ENCODE measurements around the gene PRMT2.
"Not testable (repeated sequence)": the region's sequence is repeated elsewhere in the genome, so short reads cannot be mapped to it uniquely, and the experiment has no call there.

The PRMT2 gene

DNA sequence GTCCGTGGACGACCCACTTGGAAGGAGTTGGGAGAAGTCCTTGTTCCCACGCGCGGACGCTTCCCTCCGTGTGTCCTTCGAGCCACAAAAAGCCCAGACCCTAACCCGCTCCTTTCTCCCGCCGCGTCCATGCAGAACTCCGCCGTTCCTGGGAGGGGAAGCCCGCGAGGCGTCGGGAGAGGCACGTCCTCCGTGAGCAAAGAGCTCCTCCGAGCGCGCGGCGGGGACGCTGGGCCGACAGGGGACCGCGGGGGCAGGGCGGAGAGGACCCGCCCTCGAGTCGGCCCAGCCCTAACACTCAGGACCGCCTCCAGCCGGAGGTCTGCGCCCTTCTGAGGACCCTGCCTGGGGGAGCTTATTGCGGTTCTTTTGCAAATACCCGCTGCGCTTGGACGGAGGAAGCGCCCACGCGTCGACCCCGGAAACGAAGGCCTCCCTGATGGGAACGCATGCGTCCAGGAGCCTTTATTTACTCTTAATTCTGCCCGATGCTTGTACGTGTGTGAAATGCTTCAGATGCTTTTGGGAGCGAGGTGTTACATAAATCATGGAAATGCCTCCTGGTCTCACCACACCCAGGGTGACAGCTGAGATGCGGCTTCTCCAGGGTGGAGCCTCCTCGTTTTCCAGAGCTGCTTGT lies 32.4 kb downstream of the PRMT2 start:
- ATAC-seq (peak; percentile 53), DNase-seq (ENCODE audit: low spot score in 2 of 2) (no peak)
- Mint-ChIP-seq H3K27ac (no peak overlapping the region), H3K36me3 (peaks cover 9% of the 10 kb centered on the region), H3K9me3 (no peaks in the 10 kb centered on the region), H3K4me3 (peak overlapping the region; percentile 74), H3K4me1 (peaks cover 13% of the 10 kb centered on the region)

DNA sequence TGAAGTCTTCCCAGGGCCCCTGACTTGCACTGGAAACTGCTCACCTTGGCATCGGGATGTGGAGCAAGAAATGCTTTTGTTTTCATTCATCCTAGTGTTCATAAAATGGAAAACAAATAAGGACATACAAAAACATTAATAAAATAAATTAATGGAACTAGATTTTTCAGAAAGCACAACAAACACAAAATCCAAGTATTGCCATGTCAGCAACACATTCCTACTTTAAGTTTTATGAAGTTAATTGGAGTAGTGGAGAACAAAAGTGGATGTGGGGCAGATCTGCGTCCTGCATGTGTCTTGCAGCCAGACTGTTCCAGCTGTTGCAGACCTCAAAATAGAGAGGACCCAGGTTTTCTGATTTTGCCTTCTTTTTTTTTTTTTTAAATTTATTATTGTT lies 32.9 kb downstream of the PRMT2 start:
- Mint-ChIP-seq H3K27ac (no peak overlapping the region), H3K9me3 (no peaks in the 10 kb centered on the region), H3K4me3 (peak overlapping the region; percentile 74), H3K36me3 (peaks cover 9% of the 10 kb centered on the region), H3K4me1 (peaks cover 7% of the 10 kb centered on the region)
- ATAC-seq (no peak), DNase-seq (ENCODE audit: low spot score in 2 of 2) (no peak)

DNA sequence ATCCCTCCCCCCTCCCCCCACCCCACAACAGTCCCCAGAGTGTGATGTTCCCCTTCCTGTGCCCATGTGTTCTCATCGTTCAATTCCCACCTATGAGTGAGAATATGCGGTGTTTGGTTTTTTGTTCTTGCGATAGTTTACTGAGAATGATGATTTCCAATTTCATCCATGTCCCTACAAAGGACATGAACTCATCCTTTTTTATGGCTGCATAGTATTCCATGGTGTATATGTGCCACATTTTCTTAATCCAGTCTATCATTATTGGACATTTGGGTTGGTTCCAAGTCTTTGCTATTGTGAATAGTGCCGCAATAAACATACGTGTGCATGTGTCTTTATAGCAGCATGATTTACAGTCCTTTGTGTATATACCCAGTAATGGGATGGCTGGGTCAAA lies 33.4 kb downstream of the PRMT2 start:
- H3K4me3 Mint-ChIP-seq; H3K4me1 Mint-ChIP-seq; DNase-seq (ENCODE audit: low spot score in 2 of 2); H3K9me3 Mint-ChIP-seq; ATAC-seq; H3K27ac Mint-ChIP-seq; H3K36me3 Mint-ChIP-seq: not testable (repeated sequence)

DNA sequence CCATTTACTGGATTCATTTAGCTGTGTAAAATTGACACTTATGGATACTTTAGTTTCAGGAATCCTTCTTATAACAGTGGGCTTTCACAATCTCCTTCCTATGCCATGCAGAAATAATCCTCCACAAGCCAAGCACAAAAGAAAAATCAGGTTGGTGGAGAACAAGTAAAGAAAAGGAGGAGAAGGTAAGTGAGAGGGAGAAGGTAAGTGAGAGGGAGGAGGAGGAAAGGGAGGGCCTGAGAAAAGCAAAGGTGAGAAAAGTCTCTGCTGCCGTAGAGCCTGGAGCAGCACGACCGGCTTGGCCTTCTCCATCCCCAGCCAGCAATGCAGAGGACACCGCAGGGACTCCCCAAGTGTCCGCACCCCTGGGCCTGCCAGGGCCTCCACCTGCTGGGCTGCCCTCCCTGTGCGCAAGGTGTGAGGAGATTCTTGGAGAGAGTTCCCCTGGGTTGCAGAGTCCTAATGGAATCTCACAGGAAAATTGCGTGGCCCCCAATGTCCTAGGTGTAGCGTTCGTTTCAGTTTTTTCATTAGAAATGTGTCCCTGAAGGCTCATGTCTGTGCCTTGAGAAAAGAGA lies 39.0 kb downstream of the PRMT2 start:
- H3K4me3 Mint-ChIP-seq = no peak overlapping the region
- no peak overlapping the region for H3K27ac Mint-ChIP-seq
- no peak for ATAC-seq

DNA sequence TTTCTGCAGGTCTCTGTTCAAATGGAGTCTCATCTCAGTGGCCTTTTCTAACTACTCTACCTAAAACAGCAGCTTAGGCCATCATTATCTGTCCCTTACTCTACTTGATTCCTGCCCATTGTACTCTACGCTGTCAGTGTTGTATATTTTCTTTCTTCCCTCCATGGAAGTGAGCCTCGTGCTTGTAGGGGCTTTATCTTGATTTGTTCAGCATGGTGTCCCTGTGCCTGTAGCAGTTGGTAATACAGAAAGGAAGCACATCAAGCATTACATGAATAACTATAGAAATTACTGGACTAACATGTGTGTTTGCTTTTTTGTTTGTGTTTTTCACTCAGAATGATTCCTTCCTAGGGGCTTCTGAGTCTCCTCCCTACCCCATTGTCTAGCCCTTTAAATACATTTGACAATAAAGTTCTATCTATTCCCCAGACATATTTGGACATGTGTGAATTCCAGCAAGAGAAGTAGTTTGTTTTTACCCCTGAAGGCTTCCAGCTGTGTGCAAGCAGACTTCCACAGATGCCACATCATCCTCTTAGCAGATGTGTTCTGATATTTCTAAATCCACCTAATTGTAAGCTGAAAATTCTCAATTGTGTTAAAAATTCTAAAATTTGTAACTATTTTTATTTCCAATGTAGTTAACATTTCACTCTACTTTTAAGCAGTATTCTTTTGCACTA lies 40.3 kb downstream of the PRMT2 start:
- H3K27ac Mint-ChIP-seq = no peak overlapping the region
- H3K36me3 Mint-ChIP-seq = no peaks in the 10 kb centered on the region
- ATAC-seq (no peak), DNase-seq (ENCODE audit: low spot score in 2 of 2) (no peak)
- H3K4me3 Mint-ChIP-seq = no peak overlapping the region
- H3K4me1 Mint-ChIP-seq = no peaks in the 10 kb centered on the region
- H3K9me3 Mint-ChIP-seq = no peaks in the 10 kb centered on the region

More for the DNA sequence above, 39.0 kb downstream of the PRMT2 start:
- DNase-seq (ENCODE audit: low spot score in 2 of 2) = no peak
- no peaks in the 10 kb centered on the region for H3K9me3 Mint-ChIP-seq
- H3K36me3 Mint-ChIP-seq = no peaks in the 10 kb centered on the region
- H3K4me1 Mint-ChIP-seq = no peaks in the 10 kb centered on the region

DNA sequence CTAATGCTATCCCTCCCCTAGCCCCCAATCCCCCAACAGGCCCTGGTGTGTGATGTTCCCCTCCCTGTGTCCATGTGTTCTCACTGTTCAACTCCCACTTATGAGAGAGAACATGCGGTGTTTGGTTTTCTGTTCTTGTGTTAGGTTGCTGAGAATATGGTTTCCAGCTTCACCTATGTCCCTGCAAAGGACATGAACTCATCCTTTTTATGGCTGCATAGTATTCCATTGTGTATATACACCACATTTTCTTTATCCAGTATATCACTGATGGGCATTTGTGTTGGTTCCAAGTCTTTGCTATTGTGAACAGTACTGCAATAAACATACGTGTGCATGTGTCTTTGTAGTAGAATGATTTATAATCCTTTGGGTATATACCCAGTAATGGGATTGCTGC lies 41.1 kb downstream of the PRMT2 start:
- not testable (repeated sequence) for H3K4me1 Mint-ChIP-seq; H3K4me3 Mint-ChIP-seq; H3K9me3 Mint-ChIP-seq; H3K36me3 Mint-ChIP-seq; ATAC-seq; H3K27ac Mint-ChIP-seq; DNase-seq (ENCODE audit: low spot score in 2 of 2)

DNA sequence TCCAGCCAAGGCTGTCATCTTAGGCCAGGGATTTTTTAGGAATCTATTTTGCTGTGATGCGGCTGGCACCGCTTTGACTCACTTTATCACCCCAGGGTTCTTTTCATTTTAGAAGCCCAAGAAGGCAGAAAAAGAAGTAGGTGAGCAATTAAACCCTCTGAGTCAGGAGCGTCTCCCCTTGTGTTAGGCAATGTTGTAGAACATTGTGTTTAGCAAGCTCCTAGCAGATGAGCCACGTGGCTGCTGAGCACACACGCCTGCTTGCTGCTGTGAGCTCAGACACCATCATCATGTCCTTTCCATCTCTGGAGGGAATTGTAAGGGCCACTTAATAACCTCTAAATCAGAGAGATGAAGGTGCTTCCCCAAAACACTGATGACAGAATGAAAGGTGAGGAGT lies 46.1 kb downstream of the PRMT2 start:
- not testable (repeated sequence) for H3K36me3 Mint-ChIP-seq; ATAC-seq; DNase-seq (ENCODE audit: low spot score in 2 of 2); H3K9me3 Mint-ChIP-seq; H3K4me1 Mint-ChIP-seq; H3K4me3 Mint-ChIP-seq; H3K27ac Mint-ChIP-seq

DNA sequence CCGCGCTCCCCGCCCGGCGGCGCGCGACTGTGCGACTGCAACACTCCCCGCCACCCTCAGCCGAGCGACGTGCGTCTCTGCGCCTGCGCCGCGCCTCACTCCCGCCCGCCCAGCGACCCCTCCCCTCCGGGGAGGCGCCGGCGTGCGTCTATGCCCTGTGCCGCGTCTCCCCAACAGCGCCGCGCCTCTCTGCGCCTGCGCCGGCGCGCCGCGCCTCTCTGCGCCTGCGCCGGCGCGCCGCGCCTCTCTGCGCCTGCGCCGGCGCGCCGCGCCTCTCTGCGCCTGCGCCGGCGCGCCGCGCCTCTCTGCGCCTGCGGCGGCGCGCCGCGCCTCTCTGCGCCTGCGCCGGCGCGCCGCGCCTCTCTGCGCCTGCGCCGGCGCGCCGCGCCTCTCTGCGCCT lies 63.2 kb downstream of the PRMT2 start:
- ATAC-seq = peak; percentile 67
- not testable (repeated sequence) for H3K4me3 Mint-ChIP-seq; H3K36me3 Mint-ChIP-seq; H3K4me1 Mint-ChIP-seq; DNase-seq (ENCODE audit: low spot score in 2 of 2); H3K9me3 Mint-ChIP-seq; H3K27ac Mint-ChIP-seq

DNA sequence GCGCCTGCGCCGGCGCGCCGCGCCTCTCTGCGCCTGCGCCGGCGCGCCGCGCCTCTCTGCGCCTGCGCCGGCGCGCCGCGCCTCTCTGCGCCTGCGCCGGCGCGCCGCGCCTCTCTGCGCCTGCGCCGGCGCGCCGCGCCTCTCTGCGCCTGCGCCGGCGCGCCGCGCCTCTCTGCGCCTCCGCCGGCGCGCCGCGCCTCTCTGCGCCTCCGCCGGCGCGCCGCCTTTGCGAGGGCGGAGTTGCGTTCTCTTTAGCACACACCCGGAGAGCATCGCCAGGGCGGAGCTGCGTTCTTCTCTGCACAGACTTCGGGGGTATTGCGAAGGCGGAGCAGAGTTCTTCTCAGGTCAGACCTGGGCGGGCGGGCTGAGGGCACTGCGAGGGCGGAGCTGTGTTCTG lies 63.6 kb downstream of the PRMT2 start:
- H3K4me1 Mint-ChIP-seq; H3K4me3 Mint-ChIP-seq; H3K9me3 Mint-ChIP-seq; H3K36me3 Mint-ChIP-seq; H3K27ac Mint-ChIP-seq; DNase-seq (ENCODE audit: low spot score in 2 of 2): not testable (repeated sequence)
- peak; percentile 77 for ATAC-seq

Measured in stimulated activated effector memory CD8-positive, alpha-beta T cell treated with anti-CD3 and anti-CD28 coated beads, Interleukin-12 subunit alpha, Interleukin-12 subunit beta, amount 100 ng/mL, for 72 hours (primary cell).